ENCODE data around the gene KCNC1.

Gene KCNC1

DNA sequence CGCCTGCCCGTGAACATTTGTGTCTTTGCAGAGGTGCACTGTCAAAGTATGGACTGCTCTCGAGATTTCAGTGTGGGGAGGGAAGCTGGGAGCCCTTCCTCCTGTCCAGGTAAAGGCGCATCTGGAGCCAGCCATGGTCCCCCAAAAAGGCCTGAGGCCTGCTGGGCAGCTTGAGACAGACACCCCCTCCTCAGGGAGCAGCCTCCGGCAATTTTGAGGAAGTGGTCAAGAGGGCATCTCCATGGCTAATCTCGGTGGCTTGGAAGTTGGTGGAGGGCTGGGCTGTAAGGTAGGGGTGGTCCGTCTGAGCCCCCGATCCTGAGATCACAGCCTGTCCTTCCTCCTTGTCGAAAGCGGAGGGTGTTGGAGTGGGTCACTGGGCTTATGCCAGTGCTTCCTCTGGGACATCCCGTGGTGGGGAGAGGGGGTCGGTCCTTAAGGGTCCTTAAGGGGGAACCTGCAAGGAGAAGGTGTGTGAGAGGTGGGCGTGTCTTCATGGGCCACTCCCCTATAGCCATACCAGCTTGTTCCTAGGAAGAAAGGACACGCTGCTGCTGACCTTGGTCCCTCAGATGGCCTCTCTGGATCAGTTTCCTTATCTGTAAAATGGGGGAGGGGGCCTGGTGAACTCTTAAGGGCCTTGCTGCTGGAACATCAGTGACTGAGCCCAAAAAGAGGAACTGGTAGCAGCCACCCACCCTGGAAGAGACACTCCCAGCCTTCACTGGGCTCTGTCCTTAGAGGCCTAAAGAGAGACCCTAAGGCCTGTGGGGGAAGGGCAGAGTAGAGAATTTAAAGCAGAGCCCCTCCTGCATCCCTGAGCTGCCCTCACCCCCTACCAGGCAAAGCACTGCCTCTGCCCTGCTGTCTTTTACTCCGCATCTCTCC, 2.6 kb downstream of the KCNC1 start:
- no peak for DNase-seq (ENCODE audit: low read depth)

DNA sequence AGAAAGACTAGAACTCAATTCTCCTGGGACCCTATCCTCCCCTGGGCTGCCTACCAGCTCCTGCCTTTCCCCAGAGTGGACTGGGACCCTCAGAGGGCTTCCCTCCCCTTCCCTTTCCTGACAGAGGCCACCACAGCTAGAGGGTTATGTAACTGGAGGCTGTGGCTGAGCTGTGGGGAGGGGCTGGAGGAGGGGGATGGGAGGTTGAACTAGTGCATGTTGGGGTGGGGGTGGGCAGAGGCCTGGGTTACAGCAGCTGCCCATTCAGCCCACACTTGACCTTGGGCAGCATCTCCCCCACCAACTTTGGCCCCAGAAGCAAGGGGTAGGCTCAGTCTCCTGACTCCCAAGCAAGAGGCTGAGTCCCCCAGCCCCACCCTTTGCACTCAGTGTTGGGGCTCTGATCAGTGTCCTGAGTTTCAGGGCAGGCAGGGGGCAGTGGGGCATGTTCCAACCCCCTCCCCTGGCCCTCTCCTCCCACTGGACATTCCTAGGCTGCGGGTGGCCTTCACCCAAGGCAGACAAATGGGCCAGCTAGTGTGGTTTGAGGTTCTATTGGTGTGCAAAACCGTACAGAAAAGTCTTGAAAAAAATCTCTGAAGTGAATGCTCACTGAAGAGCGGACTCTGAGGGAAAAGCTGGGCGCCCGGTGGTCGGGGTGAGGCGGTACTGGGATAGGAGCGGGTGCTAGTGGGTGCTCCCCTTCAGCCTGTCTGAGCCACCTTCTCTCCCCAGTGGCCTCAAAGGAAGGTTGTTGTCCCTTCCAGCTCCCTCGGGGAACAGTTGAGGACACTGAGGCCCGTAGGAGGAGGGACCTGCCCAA, 3.8 kb downstream of the KCNC1 start:
- no peak for DNase-seq (ENCODE audit: low read depth)

DNA sequence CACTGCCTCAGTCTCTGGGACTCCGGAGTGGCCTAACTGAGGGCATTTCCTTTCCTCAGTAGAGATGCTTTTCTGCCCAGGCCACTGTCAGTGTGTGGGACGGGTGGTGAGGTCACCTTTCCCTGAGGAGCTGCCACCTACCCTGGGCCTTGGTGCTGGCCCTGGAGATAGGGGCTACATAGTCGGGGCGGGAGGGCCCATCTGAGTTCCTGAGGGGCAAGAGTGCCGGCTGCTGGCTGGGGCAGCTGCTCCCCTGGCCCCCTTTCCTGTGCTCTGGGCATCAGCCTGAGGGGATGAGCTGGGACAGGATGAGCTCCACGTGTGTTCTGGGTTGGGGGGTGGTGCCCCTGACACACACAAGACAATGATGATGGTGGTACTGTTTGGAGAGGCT, 5.4 kb downstream of the KCNC1 start:
- DNase-seq (ENCODE audit: low read depth), result no peak

DNA sequence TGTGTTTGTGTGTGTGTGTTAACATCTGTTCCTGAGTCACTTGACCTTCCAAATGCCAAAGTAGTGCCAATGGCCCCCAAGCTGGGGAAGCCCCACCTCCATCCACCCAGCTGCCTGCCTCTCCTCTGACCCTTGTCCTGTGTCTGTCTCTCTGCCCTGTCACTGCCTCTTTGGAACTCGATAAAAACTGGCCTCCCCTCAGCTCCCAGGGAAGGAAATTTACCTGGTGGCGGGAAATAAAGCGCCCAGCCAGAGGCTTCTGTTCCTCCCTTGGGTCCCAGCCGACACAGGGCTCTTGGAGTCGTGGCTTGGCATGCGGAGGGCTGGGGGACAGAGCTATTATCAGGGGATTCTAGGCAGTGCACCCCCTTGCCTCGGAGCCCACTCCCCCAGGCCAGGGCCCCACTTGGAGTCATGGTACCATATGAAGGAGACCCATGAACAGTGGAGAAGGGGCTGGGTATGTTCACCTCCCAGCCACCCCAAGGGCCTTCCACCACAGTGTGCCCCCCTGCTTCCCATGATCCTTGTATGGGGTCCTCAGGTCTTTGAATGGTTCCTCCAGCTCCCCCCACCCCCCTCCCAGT, 6.2 kb downstream of the KCNC1 start:
- DNase-seq (ENCODE audit: low read depth), result no peak

DNA sequence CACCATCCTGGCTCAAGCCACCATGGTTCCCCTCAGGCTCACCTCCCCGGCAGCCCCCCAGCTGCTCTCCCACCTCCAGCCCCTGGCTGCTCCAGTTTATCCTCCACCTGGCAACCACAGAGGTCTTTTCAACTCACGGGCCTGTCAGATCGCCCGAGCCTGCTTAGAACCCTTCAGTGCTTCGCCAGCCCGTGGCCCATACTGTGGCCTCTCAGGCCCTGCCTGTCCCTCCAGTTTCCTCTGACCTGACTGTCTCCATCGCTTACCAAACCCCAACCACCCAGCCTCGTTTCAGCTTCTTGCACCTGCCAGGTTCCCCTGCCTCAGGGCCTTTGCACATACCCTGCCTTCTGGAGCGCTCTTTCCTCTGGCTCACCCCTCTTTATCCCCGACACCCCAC, 6.9 kb downstream of the KCNC1 start:
- no peak for DNase-seq (ENCODE audit: low read depth)

DNA sequence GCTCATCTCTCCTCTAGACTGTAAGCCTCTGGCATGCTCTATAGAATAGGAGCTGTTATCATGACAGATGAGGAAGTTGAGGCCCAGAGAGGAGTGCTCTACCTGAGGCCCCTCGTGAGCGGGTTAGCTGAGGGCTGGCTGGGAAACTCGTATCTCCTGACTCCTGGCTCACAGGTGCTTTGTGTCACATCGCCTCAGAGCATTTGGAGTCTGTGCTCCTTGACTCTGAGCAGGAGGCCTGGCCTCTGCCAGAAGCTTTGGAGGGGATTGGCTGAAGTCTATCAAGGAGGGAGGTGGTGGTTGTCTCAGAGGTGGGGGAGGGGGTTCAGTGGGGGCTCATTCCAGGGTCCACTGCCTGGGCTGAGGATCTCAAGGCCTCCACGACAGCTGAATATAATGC, 7.4 kb downstream of the KCNC1 start:
- DNase-seq (ENCODE audit: low read depth), result no peak

DNA sequence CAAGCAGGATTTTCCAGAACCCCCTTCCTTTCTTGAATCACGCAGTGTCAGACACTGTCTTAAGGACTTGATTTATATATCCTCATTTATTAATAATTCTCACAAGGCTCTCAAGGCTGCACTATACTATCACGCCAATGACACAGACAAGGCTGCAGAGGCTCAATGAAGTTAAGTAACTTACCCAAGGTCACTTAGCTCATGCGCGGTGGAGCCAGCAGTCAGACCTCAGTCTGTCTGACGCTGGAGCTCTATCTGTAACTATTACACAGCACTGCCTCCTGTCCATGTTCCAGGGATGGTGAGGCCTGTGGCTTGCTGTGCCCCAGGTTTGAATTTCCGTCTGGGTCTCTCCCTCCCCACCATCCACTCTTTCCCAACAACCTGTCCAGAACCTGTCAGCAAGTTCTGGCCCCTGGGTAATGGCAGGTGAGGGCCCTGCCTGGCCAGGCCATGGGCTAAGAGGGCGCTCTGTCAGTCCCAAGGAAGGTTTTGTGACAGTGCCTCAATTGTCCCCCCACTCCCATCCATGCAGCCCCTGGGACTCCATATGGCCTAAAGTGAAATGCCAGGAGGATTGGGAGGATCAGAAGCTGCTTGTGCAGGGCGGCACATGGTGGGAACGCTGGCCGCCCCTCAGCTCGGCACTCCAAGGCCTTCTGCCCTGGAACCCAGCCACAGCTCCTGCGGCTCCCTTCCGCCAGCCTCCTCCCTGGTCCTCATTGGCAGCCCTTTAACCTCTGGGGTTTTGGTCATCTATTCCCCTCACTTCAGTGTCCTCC, 8.6 kb downstream of the KCNC1 start:
- DNase-seq (ENCODE audit: low read depth), result no peak

DNA sequence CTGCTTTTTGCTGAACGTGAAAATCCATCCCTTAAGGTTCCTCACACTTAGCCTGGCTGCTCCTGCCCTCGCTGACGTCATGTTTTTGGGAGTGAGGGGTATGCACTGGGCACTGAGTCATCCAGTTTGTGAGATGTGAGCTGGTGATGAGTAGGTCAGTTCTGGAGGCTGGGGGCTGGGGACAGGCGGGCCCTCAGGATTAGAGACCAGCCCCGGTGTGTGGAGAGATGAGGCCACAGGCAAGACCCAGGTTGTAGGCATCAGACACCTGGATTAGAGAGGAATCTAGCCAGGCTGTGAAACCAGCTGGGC, 9.2 kb downstream of the KCNC1 start:
- DNase-seq (ENCODE audit: low read depth), result no peak

DNA sequence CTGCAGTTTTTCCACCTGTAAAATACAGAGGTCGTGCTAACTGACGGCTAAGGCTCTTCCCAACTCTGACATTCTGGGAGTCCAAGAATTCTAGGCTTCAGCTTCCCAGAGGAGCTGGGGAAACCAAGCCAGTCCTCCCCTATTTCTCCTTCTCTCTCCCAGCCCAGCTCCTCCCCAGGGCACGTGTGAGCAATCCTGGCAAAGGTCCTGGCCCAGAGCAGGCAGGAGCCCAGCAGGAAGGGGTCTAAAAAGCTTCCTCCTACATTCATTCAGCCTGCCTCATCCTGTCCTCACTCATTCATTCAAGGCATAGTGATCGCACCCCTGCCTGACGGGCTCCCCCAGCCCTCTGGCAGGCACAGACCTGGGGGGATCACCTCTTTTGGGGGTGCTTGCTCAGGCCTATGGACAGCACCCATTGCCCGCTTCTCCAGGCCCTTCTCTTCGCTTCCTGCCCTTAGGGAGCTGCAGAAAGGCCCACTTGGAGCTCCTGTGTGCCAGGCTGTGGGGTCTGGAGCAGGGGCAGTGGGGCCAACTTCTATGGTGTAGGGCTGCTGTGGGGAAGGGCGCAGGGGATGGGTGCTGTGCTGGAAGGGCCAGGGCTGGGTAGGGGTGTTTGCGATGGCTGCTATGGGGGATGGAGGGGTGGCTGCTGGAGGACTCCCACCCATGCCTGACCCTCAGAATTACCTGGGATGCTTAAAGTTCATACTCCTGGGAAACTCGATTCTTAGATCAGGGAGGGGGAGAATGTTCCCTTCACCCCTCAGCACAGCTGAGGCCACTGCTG, 9.8 kb downstream of the KCNC1 start:
- no peak for DNase-seq (ENCODE audit: low read depth)

DNA sequence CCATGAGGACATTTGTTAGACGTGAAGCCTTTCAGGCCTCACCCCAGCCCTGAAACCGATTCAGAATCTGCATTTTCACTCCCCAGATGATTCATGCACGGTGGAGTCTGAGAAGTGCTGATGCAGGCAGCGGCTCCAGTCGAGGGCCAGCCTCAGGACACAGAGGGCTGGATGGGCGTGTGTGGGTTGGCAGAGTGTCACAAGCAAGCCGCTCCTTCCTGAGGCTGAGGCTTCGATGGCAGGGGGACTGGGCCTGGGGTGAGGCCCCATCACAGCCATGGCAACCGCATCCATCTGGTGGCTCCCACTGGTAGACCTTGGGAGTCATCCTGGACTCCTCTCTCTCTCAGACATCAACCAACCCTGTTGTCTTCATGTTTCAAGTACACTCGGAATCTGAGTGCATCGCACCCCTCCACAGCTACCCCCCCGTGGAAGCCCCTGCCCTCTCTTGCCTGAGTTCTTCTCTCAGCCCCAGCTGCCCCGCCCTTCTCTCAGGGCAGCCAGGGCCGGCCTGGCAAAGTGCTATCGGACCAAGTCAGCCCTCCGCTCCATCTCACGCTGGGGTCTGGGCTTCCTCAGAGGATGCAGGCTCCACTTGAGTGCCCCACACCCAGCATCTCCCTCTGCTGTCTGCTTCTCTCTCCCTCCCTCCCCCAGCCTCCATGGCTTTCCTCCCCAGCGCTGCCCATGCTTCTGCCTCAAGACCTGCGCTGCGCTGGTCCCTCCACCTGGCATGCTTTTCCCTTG, 10.6 kb downstream of the KCNC1 start:
- DNase-seq (ENCODE audit: low read depth), result no peak

DNA sequence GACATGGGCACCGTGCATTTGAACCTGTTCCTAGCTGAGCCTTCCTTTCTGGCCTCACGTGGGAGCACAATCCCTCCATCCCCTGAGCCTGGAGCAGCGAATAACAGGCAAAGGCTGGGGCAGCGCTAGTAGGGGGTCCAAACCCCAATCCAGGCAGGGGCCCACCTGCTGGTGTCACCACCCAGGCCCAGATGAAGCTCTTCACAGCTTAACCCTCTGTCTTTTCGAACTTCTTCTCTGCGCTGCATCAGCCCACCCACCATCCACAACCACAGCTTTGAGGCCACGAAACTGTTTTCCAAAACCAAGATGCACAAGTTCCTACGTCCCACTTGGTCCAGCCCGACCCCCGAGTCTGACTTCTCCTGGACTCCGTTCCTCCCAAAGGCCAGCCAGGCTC, 11.5 kb downstream of the KCNC1 start:
- no peak for DNase-seq (ENCODE audit: low read depth)

DNA sequence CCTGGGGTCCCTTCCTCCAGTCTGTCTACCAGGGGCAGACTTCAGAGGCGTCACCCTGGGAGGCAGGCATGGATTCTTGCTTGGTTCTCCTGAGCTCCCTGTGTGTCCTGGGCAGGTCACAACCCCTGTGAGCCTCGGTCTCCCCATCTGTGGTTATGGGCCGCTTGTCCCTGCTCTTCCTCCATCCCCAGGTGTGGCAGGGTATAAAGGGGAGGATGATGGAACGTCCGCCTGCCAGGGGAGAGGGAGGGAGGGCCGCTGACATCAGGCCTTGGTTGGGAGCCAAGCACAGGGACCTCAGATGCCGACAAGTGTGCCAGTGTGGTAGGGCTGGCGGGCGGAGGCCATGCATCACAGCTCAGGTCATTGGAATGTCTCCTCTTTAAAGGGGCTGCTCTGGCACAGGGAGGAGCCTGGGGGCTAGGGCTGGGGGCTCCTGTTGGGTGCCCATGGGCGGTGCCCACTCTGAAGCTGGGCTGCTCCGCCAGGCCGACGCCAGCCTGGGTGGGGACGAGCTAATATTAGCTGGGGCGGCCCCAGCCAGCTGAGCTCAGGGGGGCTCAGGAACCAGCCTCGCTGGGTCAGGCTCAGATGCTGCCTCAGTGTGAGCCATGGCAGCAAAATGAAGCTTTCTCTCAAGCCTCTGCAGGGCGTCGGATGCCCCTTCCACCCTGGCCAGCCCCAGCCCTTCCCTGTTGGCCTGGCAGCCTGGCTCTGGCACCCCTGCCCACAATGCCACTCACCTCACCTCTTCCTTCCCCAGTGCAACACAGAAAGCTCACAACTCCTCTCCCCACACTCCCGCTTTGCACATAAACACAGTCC, 12.8 kb downstream of the KCNC1 start:
- DNase-seq (ENCODE audit: low read depth), result no peak

DNA sequence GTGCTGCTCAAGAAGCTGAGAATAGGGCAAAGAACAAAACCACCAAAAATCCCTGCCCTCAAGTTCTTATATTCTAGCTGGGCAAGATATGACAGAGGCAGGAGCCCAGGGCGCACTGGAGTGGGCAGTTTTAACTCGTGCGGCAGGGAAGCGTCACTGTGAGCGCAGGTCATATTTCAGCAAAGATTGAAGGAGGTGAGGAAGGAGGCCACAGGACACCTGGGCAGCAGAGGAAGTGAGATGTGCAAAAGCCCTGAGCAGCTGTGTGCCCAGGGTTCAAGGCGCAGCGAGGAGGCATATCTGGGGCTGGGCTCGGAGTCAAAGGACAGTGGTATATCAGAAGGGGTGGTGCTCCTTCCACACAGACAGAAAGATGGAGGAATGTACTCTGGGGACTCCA, 13.5 kb downstream of the KCNC1 start:
- no peak for DNase-seq (ENCODE audit: low read depth)

DNA sequence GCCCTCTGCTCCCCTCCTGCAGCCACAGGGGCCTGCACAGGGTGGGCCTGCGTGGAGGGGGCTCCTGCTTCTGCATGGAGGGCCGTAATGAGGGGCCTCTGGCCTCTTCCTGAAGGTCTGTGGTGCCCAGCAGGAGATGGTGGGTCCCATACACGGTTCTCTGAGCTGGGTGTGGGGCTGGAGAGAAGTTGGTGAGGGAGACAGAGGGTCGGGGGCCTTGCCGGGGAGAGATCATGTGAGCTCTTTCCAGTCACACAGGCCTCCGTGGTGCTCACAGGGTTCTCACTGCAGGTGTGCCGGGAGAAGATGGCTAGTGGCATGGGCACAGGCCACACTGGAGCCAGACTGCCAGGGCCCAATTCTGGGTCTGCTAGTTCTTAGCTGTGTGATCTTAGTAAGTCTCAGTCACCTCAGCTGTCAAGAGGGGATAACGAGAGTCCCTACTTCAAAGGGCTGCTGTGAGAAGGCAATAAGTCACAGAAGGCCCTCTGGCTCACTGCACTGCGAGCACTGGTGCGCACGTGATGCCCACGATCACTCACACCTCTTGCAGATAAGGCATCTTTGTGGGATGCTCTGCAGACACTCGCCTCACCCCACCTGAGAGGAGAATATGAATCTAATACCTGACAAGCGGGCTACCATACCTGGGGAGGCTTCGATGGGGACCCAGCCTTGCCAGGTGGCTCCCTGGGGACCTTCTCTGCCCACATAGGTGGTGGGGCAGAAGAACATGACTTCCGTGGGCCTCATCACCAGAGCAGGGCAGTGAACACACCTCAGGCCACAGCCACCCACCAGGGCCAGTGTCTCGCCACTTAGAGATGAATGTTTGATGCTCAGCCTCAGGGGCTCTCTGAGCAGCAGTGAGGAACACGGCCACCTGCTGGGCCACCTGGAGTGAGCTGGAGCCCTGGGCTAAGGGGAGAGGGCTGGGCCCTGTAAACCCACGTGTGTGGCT, 14.5 kb downstream of the KCNC1 start:
- no peak for DNase-seq (ENCODE audit: low read depth)

DNA sequence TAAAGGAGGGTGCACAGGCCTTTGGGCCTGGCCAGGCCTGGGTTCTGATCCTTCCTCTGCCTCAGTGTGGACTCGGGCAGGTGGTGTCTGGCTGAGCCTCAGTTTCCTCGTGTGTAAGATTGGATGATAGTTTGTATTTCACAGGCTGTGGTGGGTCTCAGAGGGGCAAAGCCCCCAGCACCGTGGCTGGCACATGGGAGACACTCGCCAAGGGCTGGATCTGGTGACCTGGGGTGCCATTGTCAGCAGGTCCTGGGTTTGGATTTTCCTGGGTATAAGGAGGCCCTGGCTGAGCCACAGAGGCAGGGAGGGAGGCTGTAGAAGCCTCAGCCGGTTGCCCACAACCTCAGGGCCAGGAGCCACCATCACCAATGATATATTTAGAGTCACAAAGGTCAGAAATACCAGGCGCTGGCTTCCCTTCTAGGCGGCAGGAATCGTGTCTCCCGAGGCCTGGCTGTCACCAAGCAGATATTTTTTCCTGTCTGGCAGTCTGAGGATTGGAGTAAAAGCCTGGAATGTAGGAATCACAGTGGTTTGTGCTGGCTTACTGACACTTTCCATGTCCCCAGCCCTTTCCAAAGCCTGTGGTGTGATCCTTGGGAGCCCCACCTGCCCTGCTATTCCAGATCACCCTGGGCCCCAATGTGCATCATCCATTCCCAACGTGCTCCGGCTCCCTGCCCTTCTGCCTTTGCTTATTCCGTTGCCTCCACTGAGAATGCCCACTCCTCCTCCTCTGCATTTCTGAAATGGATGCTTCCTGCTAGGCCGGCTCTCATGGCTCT, 15.6 kb downstream of the KCNC1 start:
- no peak for DNase-seq (ENCODE audit: low read depth)

DNA sequence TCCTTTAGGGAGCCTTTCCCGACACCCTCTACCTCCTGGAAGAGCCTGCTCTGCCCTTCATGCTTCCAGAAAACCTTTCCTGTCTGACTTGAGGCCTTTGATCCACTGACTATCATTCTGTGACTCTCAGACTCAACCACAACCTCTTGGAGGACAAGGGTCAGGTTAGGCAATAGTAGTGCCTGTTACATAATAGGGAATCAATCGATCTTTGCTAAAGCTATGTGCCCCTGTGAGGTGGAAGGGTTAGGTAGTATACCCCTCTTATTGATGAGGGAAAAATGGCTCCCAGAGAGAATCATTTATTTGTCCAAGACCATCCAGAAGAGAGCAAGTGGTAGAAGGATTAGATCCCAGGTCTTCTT, 16.2 kb downstream of the KCNC1 start:
- DNase-seq (ENCODE audit: low read depth), result no peak

DNA sequence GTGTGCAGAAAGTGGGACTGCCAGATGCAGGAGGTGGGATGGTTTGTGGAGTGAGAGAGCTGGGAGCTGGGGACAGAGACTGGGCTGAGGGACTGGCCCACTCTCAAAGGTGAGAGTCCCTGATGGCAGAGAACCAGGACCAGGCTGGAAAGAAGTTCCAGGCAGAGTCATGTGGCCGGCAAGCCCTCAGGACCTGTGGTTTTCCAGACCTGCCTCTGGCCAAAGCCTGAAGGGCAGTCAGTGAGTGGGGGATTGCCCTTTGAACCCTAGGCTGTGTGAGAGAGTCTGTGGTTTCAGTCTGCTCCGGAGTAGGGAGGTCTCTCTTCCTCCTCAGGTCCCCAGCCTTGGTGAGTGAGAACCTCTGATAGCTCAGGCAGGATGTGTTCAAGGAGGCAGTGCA, 17.0 kb downstream of the KCNC1 start:
- DNase-seq (ENCODE audit: low read depth), result no peak

DNA sequence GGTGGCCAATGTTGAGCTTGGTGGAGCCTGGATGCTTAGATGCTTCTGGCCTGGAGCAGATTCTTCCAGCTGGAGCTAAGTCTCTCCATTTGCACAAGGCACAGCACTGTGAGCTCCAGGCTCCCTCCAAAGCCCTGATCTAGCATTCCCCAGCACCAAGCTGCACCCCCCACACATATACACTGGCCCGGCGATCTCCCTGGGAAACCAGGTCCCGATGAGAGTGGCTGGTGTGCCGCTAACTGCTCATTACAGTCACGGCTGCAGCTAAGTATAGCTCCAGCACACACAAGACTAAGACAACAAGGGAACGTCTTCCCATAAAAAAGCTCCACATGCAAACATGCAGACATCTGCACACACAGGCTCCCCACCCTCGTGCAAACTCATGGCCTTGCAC, 17.6 kb downstream of the KCNC1 start:
- no peak for DNase-seq (ENCODE audit: low read depth)
